ENCODE data around the gene IL7R.

The IL7R gene

DNA sequence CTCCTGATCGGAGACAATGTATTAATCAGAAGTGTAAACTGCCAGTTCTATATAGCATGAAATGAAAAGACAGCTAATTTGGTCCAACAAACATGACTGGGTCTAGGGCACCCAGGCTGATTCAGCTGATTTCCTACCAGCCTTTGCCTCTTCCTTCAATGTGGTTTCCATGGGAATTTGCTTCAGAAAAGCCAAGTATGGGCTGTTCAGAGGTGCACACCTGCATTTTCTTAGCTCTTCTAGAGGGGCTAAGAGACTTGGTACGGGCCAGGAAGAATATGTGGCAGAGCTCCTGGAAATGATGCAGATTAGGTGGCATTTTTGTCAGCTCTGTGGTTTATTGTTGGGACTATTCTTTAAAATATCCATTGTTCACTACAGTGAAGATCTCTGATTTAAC is 22.4 kb downstream of the IL7R start:
- TF ChIP-seq CTCF (IDR thresholded peaks at IDR 0.05), result no peak
- H3K4me3 ChIP-seq, result no peak overlapping the region
- no peaks in the 10 kb centered on the region for H3K4me1 ChIP-seq
- no peaks in the 10 kb centered on the region for H3K9me3 ChIP-seq
- DNase-seq, result no peak
- H3K27me3 ChIP-seq, result no peaks in the 10 kb centered on the region
- no peaks in the 10 kb centered on the region for H3K36me3 ChIP-seq
- H3K27ac ChIP-seq, result no peak overlapping the region
- intact Hi-C loops (cut with DNase I; ENCODE audit: low total_unique reads), result no loop called here

- Histone ChIP-seq H3K36me3 (no peaks in the 10 kb centered on the region), H3K4me1 (no peaks in the 10 kb centered on the region), H3K27ac (no peak overlapping the region), H3K9me3 (no peaks in the 10 kb centered on the region), H3K4me3 (no peak overlapping the region), H3K27me3 (no peaks in the 10 kb centered on the region)
- intact Hi-C loops (cut with DNase I; ENCODE audit: low total_unique reads), result no loop called here
- TF ChIP-seq CTCF (IDR thresholded peaks at IDR 0.05), result no peak
- DNase-seq, result no peak
These were observed 23.0 kb downstream of the IL7R start for GRCh38 chr5:35879649-35880048.

GRCh38 chr5:35880156-35880555 is 23.5 kb downstream of the IL7R start:
- H3K9me3 ChIP-seq, result no peaks in the 10 kb centered on the region
- no peaks in the 10 kb centered on the region for H3K27me3 ChIP-seq
- no peaks in the 10 kb centered on the region for H3K4me1 ChIP-seq
- DNase-seq, result no peak
- H3K4me3 ChIP-seq, result no peak overlapping the region
- no peaks in the 10 kb centered on the region for H3K36me3 ChIP-seq
- H3K27ac ChIP-seq, result no peak overlapping the region
- intact Hi-C loops (cut with DNase I; ENCODE audit: low total_unique reads), result no loop called here
- TF ChIP-seq CTCF (IDR thresholded peaks at IDR 0.05), result no peak

- TF ChIP-seq CTCF (IDR thresholded peaks at IDR 0.05), result no peak
- no peak overlapping the region for H3K4me3 ChIP-seq
- H3K9me3 ChIP-seq, result no peaks in the 10 kb centered on the region
- no peak for DNase-seq
- H3K4me1 ChIP-seq, result no peaks in the 10 kb centered on the region
- no peak overlapping the region for H3K27ac ChIP-seq
- intact Hi-C loops (cut with DNase I; ENCODE audit: low total_unique reads), result no loop called here
- H3K36me3 ChIP-seq, result no peaks in the 10 kb centered on the region
- no peaks in the 10 kb centered on the region for H3K27me3 ChIP-seq
These were observed 25.1 kb downstream of the IL7R start for GRCh38 chr5:35881758-35882157.

GRCh38 chr5:35884191-35884769 is 27.6 kb downstream of the IL7R start:
- Histone ChIP-seq H3K4me3 (no peak overlapping the region), H3K27me3 (no peaks in the 10 kb centered on the region), H3K9me3 (no peaks in the 10 kb centered on the region), H3K27ac (no peak overlapping the region), H3K36me3 (no peaks in the 10 kb centered on the region), H3K4me1 (no peaks in the 10 kb centered on the region)
- intact Hi-C loops (cut with DNase I; ENCODE audit: low total_unique reads), result no loop called here
- no peak for TF ChIP-seq CTCF (IDR thresholded peaks at IDR 0.05)
- no peak for DNase-seq

DNA sequence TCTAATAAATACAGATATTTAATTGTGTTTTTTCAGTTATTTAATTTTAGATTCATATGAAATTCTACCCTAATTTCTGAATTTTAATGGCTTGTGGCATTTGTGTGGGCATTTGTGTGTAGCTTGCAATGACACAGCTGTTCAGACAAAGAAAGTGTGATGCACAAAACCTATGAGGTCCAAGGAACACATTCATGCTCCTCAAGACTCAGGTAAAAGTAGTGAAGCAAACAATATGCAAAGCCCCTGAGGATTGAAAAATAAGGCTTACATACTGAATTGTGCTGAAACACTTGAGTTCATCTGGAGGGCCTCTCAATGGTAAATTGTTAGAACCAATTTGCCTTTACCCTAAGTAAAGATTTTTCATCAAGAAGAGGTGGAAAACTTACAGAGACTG is 28.1 kb downstream of the IL7R start:
- H3K27me3 ChIP-seq, result no peaks in the 10 kb centered on the region
- no peaks in the 10 kb centered on the region for H3K9me3 ChIP-seq
- no peak for TF ChIP-seq CTCF (IDR thresholded peaks at IDR 0.05)
- no peak for DNase-seq
- no peak overlapping the region for H3K27ac ChIP-seq
- H3K4me1 ChIP-seq, result no peaks in the 10 kb centered on the region
- no peaks in the 10 kb centered on the region for H3K36me3 ChIP-seq
- no peak overlapping the region for H3K4me3 ChIP-seq
- intact Hi-C loops (cut with DNase I; ENCODE audit: low total_unique reads), result no loop called here
